MCF 10A (cell line): ENCODE results near the gene NUAK2. TPM values are rescaled to one million over a fixed set of nuclear protein-coding genes. Genes with fewer than 3 reads are reported as not detected.

Experiments used
- BruUV-seq: library from RNA; stranded (reverse); fragments of 400-500 nt; replicated peaks from 2 replicates; lab custom pipeline; 2021; lab: Mats Ljungman, UMichigan
- CTCF ChIA-PET: fragments of 300-600 bp; sonication (Branson Sonifier 250); formaldehyde crosslinking; extraction: SDS; loops from one replicate; lab custom pipeline; 2021; ENCODE audit warnings: antibody characterized with exemption, inconsistent platforms; lab: Yijun Ruan, JAX
- POLR2A ChIA-PET: fragments of 300-600, 350-650 bp; sonication (Branson Sonifier 250); formaldehyde crosslinking; extraction: SDS; loops from one replicate; lab custom pipeline; 2020; ENCODE audit warnings: antibody characterized with exemption, inconsistent platforms; lab: Yijun Ruan, JAX
- DNase-seq: peaks from one replicate; pipeline ENCODE4 v3.0.0-alpha.2; 2018; ENCODE audit not compliant: unreplicated experiment
- H3K27ac Mint-ChIP-seq: one replicate; pipeline ENCODE4 v1.8.0; 2022; ENCODE audit warnings: mild to moderate bottlenecking, low read depth, mixed read lengths; ENCODE audit not compliant: unreplicated experiment
- H3K27me3 Mint-ChIP-seq: one replicate; pipeline ENCODE4 v1.8.0; 2022; ENCODE audit warnings: mixed read lengths; ENCODE audit not compliant: insufficient read depth, unreplicated experiment
- H3K36me3 Mint-ChIP-seq: one replicate; pipeline ENCODE4 v1.8.0; 2022; ENCODE audit warnings: mild to moderate bottlenecking, moderate library complexity, mixed read lengths; ENCODE audit not compliant: insufficient read depth, unreplicated experiment
- H3K4me1 Mint-ChIP-seq: one replicate; pipeline ENCODE4 v1.8.0; 2022; ENCODE audit warnings: mixed read lengths; ENCODE audit not compliant: insufficient read depth, unreplicated experiment
- H3K4me3 Mint-ChIP-seq: one replicate; pipeline ENCODE4 v1.8.0; 2022; ENCODE audit warnings: mild to moderate bottlenecking, moderate library complexity, mixed read lengths; ENCODE audit not compliant: unreplicated experiment
- H3K9me3 Mint-ChIP-seq: one replicate; pipeline ENCODE4 v1.8.0; 2022; ENCODE audit warnings: mixed read lengths; ENCODE audit not compliant: unreplicated experiment
- CTCF ChIP-seq: fragments of 200-600 bp; IDR thresholded peaks from one replicate; pipeline ENCODE4 v1.8.0; 2022; ENCODE audit warnings: antibody characterized with exemption, mild to moderate bottlenecking; ENCODE audit not compliant: unreplicated experiment
- intact Hi-C: fragments of 100-400 bp; cut with micrococcal nuclease; formaldehyde crosslinking; loops from 2 replicates; pipeline ENCODE4 v1.14.1; 2022
- total RNA-seq: library from RNA; stranded (reverse); gene quantifications from 2 replicates; pipeline ENCODE4 v1.2.3, GENCODE V29; 2022

Gene NUAK2
- total RNA-seq, 1 experiment from 2014 or later = 6.0 TPM

- Mint-ChIP-seq H3K36me3 (no peaks in the 10 kb centered on the region), H3K27me3 (no peaks in the 10 kb centered on the region), H3K9me3 (no peaks in the 10 kb centered on the region), H3K4me3 (no peak overlapping the region), H3K27ac (peak overlapping the region; percentile 8), H3K4me1 (peaks cover 34% of the 10 kb centered on the region)
- BruUV-seq = no TSS peak
- TF ChIP-seq CTCF = no peak
- DNase-seq = no peak
- intact Hi-C loops = loop anchor here (10.0 kb wide), 1 partner anchor 693 kb away; no protein-coding TSS in a partner anchor
- POLR2A ChIA-PET = interaction anchor here (0.6 to 7.9 kb wide), 2 partner anchors 29 to 64 kb away, joined by 3 to 121 read pairs; partner anchors contain the start of gene TMCC2
- CTCF ChIA-PET = interaction anchor here (0.5 to 14.4 kb wide), 27 partner anchors 16 to 450 kb away, joined by 3 to 487 read pairs (median 10); partner anchors contain the start of genes RBBP5 and TMCC2
Measured at GRCh38 chr1:205257735-205258134, 63.8 kb downstream of the NUAK2 start.

GRCh38 chr1:205256951-205257625, 64.5 kb downstream of the NUAK2 start:
- H3K36me3 Mint-ChIP-seq = no peaks in the 10 kb centered on the region
- POLR2A ChIA-PET = interaction anchor here (0.6 to 7.9 kb wide), 10 partner anchors 28 to 268 kb away, joined by 3 to 121 read pairs (median 4); partner anchors contain the start of genes NUAK2, RBBP5 and TMCC2
- H3K27ac Mint-ChIP-seq = peak overlapping the region; percentile 8
- DNase-seq = no peak
- no peak overlapping the region for H3K4me3 Mint-ChIP-seq
- CTCF ChIA-PET = interaction anchor here (0.5 to 14.4 kb wide), 82 partner anchors 9 to 1369 kb away, joined by 3 to 487 read pairs (median 5); partner anchors contain the start of genes RBBP5, TMCC2 and TMEM81
- H3K4me1 Mint-ChIP-seq = peaks cover 34% of the 10 kb centered on the region
- no TSS peak for BruUV-seq
- intact Hi-C loops = loop anchor here (1.0 to 10.0 kb wide), 8 partner anchors 28 to 692 kb away; no protein-coding TSS in a partner anchor
- H3K27me3 Mint-ChIP-seq = no peaks in the 10 kb centered on the region
- no peak for TF ChIP-seq CTCF
- H3K9me3 Mint-ChIP-seq = no peaks in the 10 kb centered on the region

- H3K27me3 Mint-ChIP-seq = no peaks in the 10 kb centered on the region
- no TSS peak for BruUV-seq
- DNase-seq = peak; percentile 95
- H3K9me3 Mint-ChIP-seq = no peaks in the 10 kb centered on the region
- no peaks in the 10 kb centered on the region for H3K36me3 Mint-ChIP-seq
- intact Hi-C loops = loop anchor here (1.0 to 10.0 kb wide), 8 partner anchors 27 to 691 kb away; no protein-coding TSS in a partner anchor
- no peak overlapping the region for H3K27ac Mint-ChIP-seq
- H3K4me3 Mint-ChIP-seq = no peak overlapping the region
- H3K4me1 Mint-ChIP-seq = peaks cover 31% of the 10 kb centered on the region
- peak; percentile 100 for TF ChIP-seq CTCF
- ChIA-PET CTCF (interaction anchor here (0.5 to 14.4 kb wide), 100 partner anchors 10 to 1369 kb away, joined by 3 to 487 read pairs (median 4); partner anchors contain the start of genes RBBP5, TMCC2 and TMEM81), POLR2A (interaction anchor here (0.6 to 7.9 kb wide), 20 partner anchors 15 to 267 kb away, joined by 3 to 121 read pairs (median 4); partner anchors contain the start of genes NUAK2, RBBP5 and TMCC2)
Measured at GRCh38 chr1:205255941-205256780, 65.4 kb downstream of the NUAK2 start.

Other genes with a start within 250 kb of the NUAK2 start
- 4.2 and 4.8 TPM in 2 replicates for gene TMEM81, start 237.3 kb downstream of the NUAK2 start, total RNA-seq
- gene RBBP5, start 199.8 kb downstream of the NUAK2 start, total RNA-seq = 24.8 and 30.4 TPM in 2 replicates
- gene DSTYK, start 110.0 kb downstream of the NUAK2 start, total RNA-seq = 18.4 and 21.5 TPM in 2 replicates
- 0.54 and 0.79 TPM in 2 replicates for gene TMCC2, start 93.8 kb downstream of the NUAK2 start, total RNA-seq
- not detected in 2 replicates for gene KLHDC8A, start 35.2 kb upstream of the NUAK2 start, total RNA-seq
- gene LEMD1, start 100.3 kb upstream of the NUAK2 start, total RNA-seq = 1.4 TPM in 2 replicates
- 0.72 and 1.1 TPM in 2 replicates for gene BLACAT1, start 134.3 kb upstream of the NUAK2 start, total RNA-seq
- 4.9 and 6.8 TPM in 2 replicates for gene CDK18, start 182.9 kb upstream of the NUAK2 start, total RNA-seq